Heart left ventricle (tissue), 13 donors: Measurements from ENCODE around the gene GPR152.

Experiments used
- CTCF ChIP-seq, 12 donors: fragments of 200-600 bp; sonication (generic) in 4 of 12; IDR thresholded peaks; one replicate each; pipeline versions ENCODE4 v1.5.0 to v1.8.0; 2018 to 2022; ENCODE audit warnings: antibody characterized with exemption in 12 of 12, mild to moderate bottlenecking in 5 of 12
- POLR2A ChIP-seq, 2 donors: fragments of 450-650 bp; IDR thresholded peaks; one replicate each; pipeline ENCODE4 v1.6.1; 2017; ENCODE audit warnings: antibody characterized with exemption in 2 of 2, mild to moderate bottlenecking in 2 of 2, moderate library complexity in 2 of 2
- donor health status: ischemic (EF 13 %, LVEDD 7.1; RV severe dilation, severe dysfunction).
- donor health status: DM: no; HTN: yes; CAD: no.
- donor health status: DM: no; HTN: no; CAD: no.
- donor health status: ischemic (EF 25% LVEDD 6.9; RV normal size, moderate dysfunction).
- donor health status: ischemic (EF 25% LVEDD 5.7; RV mildly dilated, moderate dysfunction).
- donor health status: ischemic (EF 35%, LVEDD 5.7; RV mildly dilated, moderate dysfunction).
- donor health status: nonischemic (EF 11% LVEDD 7.7; RV severe dilation, severe dysfunction).
- donor health status: DM: yes; HTN: yes; CAD: no.
- donor health status: PGD.
- donor health status: ischemic (EF 29% LVEDD 5.4; RV normal size, mild dysfunction).
- donor health status: nonischemic (EF 23%, LVEDD 6.1; RV moderate dilation, normal function).

- TF ChIP-seq CTCF (IDR thresholded peaks at IDR 0.05): no peak
- TF ChIP-seq POLR2A (IDR thresholded peaks at IDR 0.05): no peak
Measured at GRCh38 chr11:67486481-67487195, 34.1 kb upstream of the GPR152 start.
